Loucy (cell line): ENCODE measurements around the gene DNMBP.
A peak's percentile ranks its signal among the peaks of the same experiment; 100 is the strongest.

Experiments
- H2AFZ ChIP-seq: fragments of 200-600 bp; sonication (generic); 2 replicates; pipeline ENCODE4 v1.6.0; 2016; ENCODE audit warnings: antibody characterized with exemption, mild to moderate bottlenecking, low read length, moderate library complexity
- H3F3A ChIP-seq: fragments of 200-600 bp; 2 replicates; pipeline ENCODE4 v1.6.0; 2016; ENCODE audit warnings: antibody characterized with exemption, low read depth, mild to moderate bottlenecking
- H3K27me3 ChIP-seq: fragments of 200-600 bp; sonication (generic); 2 replicates; pipeline ENCODE4 v1.6.1; 2014; ENCODE audit warnings: low read length, mild to moderate bottlenecking; ENCODE audit not compliant: insufficient read depth, poor library complexity, severe bottlenecking
- H3K36me3 ChIP-seq: fragments of 200-600 bp; sonication (generic); 2 replicates; pipeline ENCODE4 v1.6.1; 2016; ENCODE audit warnings: low read length; ENCODE audit not compliant: insufficient read depth
- H3K4me1 ChIP-seq: fragments of 200-600 bp; sonication (generic); 2 replicates; pipeline ENCODE4 v1.5.1; 2014; ENCODE audit warnings: low read length, mild to moderate bottlenecking; ENCODE audit not compliant: insufficient read depth, poor library complexity, severe bottlenecking
- H3K4me2 ChIP-seq: fragments of 200-600 bp; sonication (generic); 2 replicates; pipeline ENCODE4 v1.6.0; 2014; ENCODE audit warnings: antibody characterized with exemption, low read length, low read depth, mild to moderate bottlenecking; ENCODE audit not compliant: poor library complexity, severe bottlenecking
- H3K4me3 ChIP-seq: fragments of 200-600 bp; sonication (generic); 2 replicates; pipeline ENCODE4 v1.5.1; 2014; ENCODE audit warnings: low read length, mild to moderate bottlenecking, mixed read lengths; ENCODE audit not compliant: poor library complexity, severe bottlenecking
- H3K79me2 ChIP-seq: fragments of 200-600 bp; sonication (generic); 2 replicates; pipeline ENCODE4 v1.6.1; 2014; ENCODE audit warnings: low read length; ENCODE audit not compliant: insufficient read depth
- H3K9ac ChIP-seq: fragments of 200-600 bp; sonication (generic); 2 replicates; pipeline ENCODE4 v1.6.0; 2014; ENCODE audit warnings: mild to moderate bottlenecking, low read depth, low read length, moderate library complexity; ENCODE audit not compliant: poor library complexity, severe bottlenecking
- H3K9me2 ChIP-seq: fragments of 200-600 bp; sonication (generic); replicated peaks from 2 replicates; pipeline ENCODE4 v1.6.1; 2016; ENCODE audit warnings: low read depth, low read length, mixed read lengths
- H3K9me3 ChIP-seq: fragments of 200-600 bp; sonication (generic); 2 replicates; pipeline ENCODE4 v1.6.1; 2014; ENCODE audit warnings: mild to moderate bottlenecking, antibody characterized with exemption, low read length, low read depth; ENCODE audit not compliant: insufficient read depth
- H4K20me1 ChIP-seq: fragments of 200-600 bp; sonication (generic); 2 replicates; pipeline ENCODE4 v1.6.0; 2014; ENCODE audit warnings: antibody characterized with exemption, low read length, mild to moderate bottlenecking; ENCODE audit not compliant: insufficient read depth, poor library complexity, severe bottlenecking
- CTCF ChIP-seq: fragments of 200-600 bp; sonication (generic); conservative IDR thresholded peaks from 2 replicates; pipeline ENCODE4 v1.5.1; 2014; ENCODE audit warnings: mild to moderate bottlenecking, antibody characterized with exemption, low read length
- EZH2phosphoT487 ChIP-seq: fragments of 200-600 bp; IDR thresholded peaks from 2 replicates; pipeline ENCODE4 v1.6.1; 2018; ENCODE audit warnings: antibody characterized with exemption, mild to moderate bottlenecking, moderate library complexity, borderline replicate concordance

The DNMBP gene

GRCh38 chr10:99849536-99849935, 160.2 kb downstream of the DNMBP start:
- Histone ChIP-seq H3K36me3 (no peaks in the 10 kb centered on the region), H3K4me2 (no peak overlapping the region), H3K4me3 (no peak overlapping the region), H3F3A (no peaks in the 10 kb centered on the region), H3K9me2 (no peaks in the 10 kb centered on the region), H3K9ac (no peak overlapping the region), H3K9me3 (no peaks in the 10 kb centered on the region), H3K27me3 (no peaks in the 10 kb centered on the region), H4K20me1 (no peaks in the 10 kb centered on the region), H3K4me1 (no peaks in the 10 kb centered on the region), H3K79me2 (no peaks in the 10 kb centered on the region), H2AFZ (no peak overlapping the region)
- TF ChIP-seq CTCF (no peak), EZH2phosphoT487 (no peak)

GRCh38 chr10:99849057-99849456, 160.7 kb downstream of the DNMBP start:
- H3K79me2 ChIP-seq, result no peaks in the 10 kb centered on the region
- no peaks in the 10 kb centered on the region for H3K9me2 ChIP-seq
- no peak overlapping the region for H3K9ac ChIP-seq
- no peaks in the 10 kb centered on the region for H4K20me1 ChIP-seq
- H3K4me2 ChIP-seq, result no peak overlapping the region
- no peaks in the 10 kb centered on the region for H3K36me3 ChIP-seq
- H2AFZ ChIP-seq, result no peak overlapping the region
- no peak overlapping the region for H3K4me3 ChIP-seq
- no peaks in the 10 kb centered on the region for H3K9me3 ChIP-seq
- TF ChIP-seq CTCF, result no peak
- no peak for TF ChIP-seq EZH2phosphoT487
- H3F3A ChIP-seq, result no peaks in the 10 kb centered on the region
- H3K27me3 ChIP-seq, result no peaks in the 10 kb centered on the region
- no peaks in the 10 kb centered on the region for H3K4me1 ChIP-seq

GRCh38 chr10:99845837-99846382, 163.8 kb downstream of the DNMBP start:
- Histone ChIP-seq H4K20me1 (no peaks in the 10 kb centered on the region), H2AFZ (peak overlapping the region; percentile 59), H3K9me2 (no peaks in the 10 kb centered on the region), H3K9me3 (no peaks in the 10 kb centered on the region), H3K9ac (no peak overlapping the region), H3K27me3 (no peaks in the 10 kb centered on the region), H3K36me3 (no peaks in the 10 kb centered on the region), H3K4me3 (no peak overlapping the region), H3K4me1 (no peaks in the 10 kb centered on the region), H3F3A (no peaks in the 10 kb centered on the region), H3K4me2 (no peak overlapping the region), H3K79me2 (no peaks in the 10 kb centered on the region)
- no peak for TF ChIP-seq EZH2phosphoT487
- peak; percentile 96 for TF ChIP-seq CTCF
